CD4-positive, CD25-positive, alpha-beta regulatory T cell (primary cell): Measurements from ENCODE around the gene EFL1. TPM values are rescaled to one million over a fixed set of nuclear protein-coding genes. Genes with fewer than 3 reads are reported as not detected.
A peak's percentile ranks its signal among the peaks of the same experiment; 100 is the strongest.

ENCODE experiments used
- ATAC-seq, 2 donors: fragments of 150-1000 bp; cut with Tn5 transposase; one replicate each; pipeline ENCODE4 v1.10.0; 2021; ENCODE audit warnings: low read depth in 2 of 2, moderate number of reproducible peaks in 2 of 2, moderate library complexity in 1 of 2
- DNase-seq, 3 donors: peaks; one replicate each; pipeline versions ENCODE4 v3.0.0 to v3.0.0-alpha.2; 2012 to 2022; ENCODE audit warnings: mixed read lengths in 1 of 3
- H3K27ac ChIP-seq: one replicate; pipeline ENCODE4 v1.7.0; 2013; ENCODE audit warnings: mild to moderate bottlenecking, low read length; ENCODE audit not compliant: insufficient read depth, poor library complexity, severe bottlenecking
- H3K27me3 ChIP-seq: one replicate; pipeline ENCODE4 v1.7.0; 2013; ENCODE audit warnings: low read length; ENCODE audit not compliant: control insufficient read depth, insufficient read depth
- H3K36me3 ChIP-seq: one replicate; pipeline ENCODE4 v1.7.0; 2013; ENCODE audit warnings: mild to moderate bottlenecking, low read length, moderate library complexity; ENCODE audit not compliant: control insufficient read depth, insufficient read depth
- H3K4me1 ChIP-seq: 2 replicates; pipeline ENCODE4 v1.7.0; 2013; ENCODE audit warnings: mild to moderate bottlenecking, low read length; ENCODE audit not compliant: insufficient read depth, control insufficient read depth, poor library complexity, severe bottlenecking
- H3K4me3 ChIP-seq: one replicate; pipeline ENCODE4 v1.7.0; 2013; ENCODE audit warnings: low read depth, mild to moderate bottlenecking, low read length, moderate library complexity
- H3K9me3 ChIP-seq, 2 experiments: 1 replicate in 1 of 2; 2 replicates in 1 of 2; pipeline ENCODE4 v1.7.0; 2013; ENCODE audit warnings: low read length in 2 of 2, mild to moderate bottlenecking in 1 of 2, moderate library complexity in 1 of 2; ENCODE audit not compliant: control insufficient read depth in 2 of 2
- H3K27ac Mint-ChIP-seq, 3 donors: one replicate each; pipeline ENCODE4 v1.8.0; 2020 to 2022; ENCODE audit warnings: mild to moderate bottlenecking in 3 of 3, mixed read lengths in 3 of 3, moderate library complexity in 2 of 3
- H3K27me3 Mint-ChIP-seq: one replicate; pipeline ENCODE4 v1.8.0; 2022; ENCODE audit warnings: mild to moderate bottlenecking, mixed read lengths
- H3K36me3 Mint-ChIP-seq: one replicate; pipeline ENCODE4 v1.8.0; 2020; ENCODE audit warnings: mixed read lengths
- H3K4me1 Mint-ChIP-seq, 4 donors: one replicate each; pipeline ENCODE4 v1.8.0; 2020 to 2022; ENCODE audit warnings: mixed read lengths in 4 of 4, mild to moderate bottlenecking in 1 of 4
- H3K4me3 Mint-ChIP-seq, 4 donors: one replicate each; pipeline ENCODE4 v1.8.0; 2020 to 2022; ENCODE audit warnings: mild to moderate bottlenecking in 4 of 4, mixed read lengths in 4 of 4, moderate library complexity in 3 of 4
- H3K9me3 Mint-ChIP-seq, 7 donors: one replicate each; pipeline ENCODE4 v1.8.0; 2020 to 2022; ENCODE audit warnings: mixed read lengths in 7 of 7, mild to moderate bottlenecking in 3 of 7, moderate library complexity in 2 of 7
- polyA plus RNA-seq, 4 donors: library from polyadenylated mRNA; unstranded; fragments of 300-500 nt; fragmentation: Illumina TruSeq; gene quantifications; one replicate each; pipeline ENCODE4 v1.2.3, GENCODE V29; 2021
- total RNA-seq: library from RNA; stranded (reverse); gene quantifications from one replicate; pipeline ENCODE4 v1.2.3, GENCODE V29; 2022

EFL1 gene
- total and polyA plus RNA-seq, 5 donors from 2014 or later, result 11.6 to 18.2 (median 16.3) TPM

- H3K27ac Mint-ChIP-seq, result no peak overlapping the region
- H3K9me3 Mint-ChIP-seq, result no peaks in the 10 kb centered on the region
- H3K4me1 ChIP-seq, result no peaks in the 10 kb centered on the region
- no peaks in the 10 kb centered on the region for H3K27me3 ChIP-seq
- no peaks in the 10 kb centered on the region for H3K4me1 Mint-ChIP-seq
- H3K4me3 Mint-ChIP-seq, result no peak overlapping the region
- ATAC-seq (no peak), DNase-seq (no peak)
- no peaks in the 10 kb centered on the region for H3K36me3 ChIP-seq
- H3K36me3 Mint-ChIP-seq, result peaks cover 17% of the 10 kb centered on the region
- H3K9me3 ChIP-seq, result no peaks in the 10 kb centered on the region
- H3K4me3 ChIP-seq, result no peak overlapping the region
- no peaks in the 10 kb centered on the region for H3K27me3 Mint-ChIP-seq
- H3K27ac ChIP-seq, result no peak overlapping the region
Observed at GRCh38 chr15:82117296-82117695, 145.2 kb downstream of the EFL1 start.

GRCh38 chr15:82114660-82115059 is 147.9 kb downstream of the EFL1 start:
- no peaks in the 10 kb centered on the region for H3K4me1 ChIP-seq
- H3K27me3 ChIP-seq, result no peaks in the 10 kb centered on the region
- H3K27me3 Mint-ChIP-seq, result peaks cover 8% of the 10 kb centered on the region
- no peak for ATAC-seq
- no peaks in the 10 kb centered on the region for H3K9me3 Mint-ChIP-seq
- H3K27ac Mint-ChIP-seq, result no peak overlapping the region
- no peaks in the 10 kb centered on the region for H3K9me3 ChIP-seq
- no peaks in the 10 kb centered on the region for H3K36me3 ChIP-seq
- H3K36me3 Mint-ChIP-seq, result peaks cover 5% of the 10 kb centered on the region
- H3K4me3 ChIP-seq, result no peak overlapping the region
- H3K27ac ChIP-seq, result no peak overlapping the region
- H3K4me1 Mint-ChIP-seq, result no peaks in the 10 kb centered on the region
- no peak for DNase-seq
- H3K4me3 Mint-ChIP-seq, result no peak overlapping the region

- DNase-seq (no peak), ATAC-seq (no peak)
- Mint-ChIP-seq H3K36me3 (peaks cover 5% of the 10 kb centered on the region), H3K9me3 (no peaks in the 10 kb centered on the region), H3K4me1 (peaks cover 0 to 5% (median 0%) of the 10 kb centered on the region in 4 donors), H3K27me3 (peaks cover 13% of the 10 kb centered on the region), H3K4me3 (no peak overlapping the region), H3K27ac (no peak overlapping the region)
- Histone ChIP-seq H3K27me3 (no peaks in the 10 kb centered on the region), H3K27ac (no peak overlapping the region), H3K4me3 (no peak overlapping the region), H3K36me3 (no peaks in the 10 kb centered on the region), H3K9me3 (no peaks in the 10 kb centered on the region), H3K4me1 (no peaks in the 10 kb centered on the region)
Observed at GRCh38 chr15:82113106-82113715, 149.3 kb downstream of the EFL1 start.

- Histone ChIP-seq H3K9me3 (no peaks in the 10 kb centered on the region), H3K4me1 (no peaks in the 10 kb centered on the region), H3K27ac (no peak overlapping the region), H3K36me3 (no peaks in the 10 kb centered on the region), H3K4me3 (no peak overlapping the region), H3K27me3 (no peaks in the 10 kb centered on the region)
- Mint-ChIP-seq H3K4me3 (no peak overlapping the region), H3K9me3 (no peaks in the 10 kb centered on the region), H3K36me3 (no peaks in the 10 kb centered on the region), H3K27me3 (peaks cover 13% of the 10 kb centered on the region), H3K27ac (no peak overlapping the region), H3K4me1 (peaks cover 0 to 5% (median 0%) of the 10 kb centered on the region in 4 donors)
- no peak for DNase-seq
- no peak for ATAC-seq
Observed at GRCh38 chr15:82111918-82112317, 150.6 kb downstream of the EFL1 start.

GRCh38 chr15:82110144-82110543 is 152.4 kb downstream of the EFL1 start:
- H3K27ac ChIP-seq, result no peak overlapping the region
- H3K4me1 ChIP-seq, result no peaks in the 10 kb centered on the region
- no peaks in the 10 kb centered on the region for H3K9me3 ChIP-seq
- no peaks in the 10 kb centered on the region for H3K36me3 Mint-ChIP-seq
- H3K4me1 Mint-ChIP-seq, result peaks cover 0 to 5% (median 0%) of the 10 kb centered on the region in 4 donors
- no peak for DNase-seq
- no peaks in the 10 kb centered on the region for H3K27me3 ChIP-seq
- H3K4me3 ChIP-seq, result no peak overlapping the region
- no peaks in the 10 kb centered on the region for H3K9me3 Mint-ChIP-seq
- H3K4me3 Mint-ChIP-seq, result no peak overlapping the region
- no peak overlapping the region for H3K27ac Mint-ChIP-seq
- ATAC-seq, result no peak
- H3K36me3 ChIP-seq, result no peaks in the 10 kb centered on the region
- H3K27me3 Mint-ChIP-seq, result peaks cover 19% of the 10 kb centered on the region

- Histone ChIP-seq H3K4me3 (no peak overlapping the region), H3K27me3 (no peaks in the 10 kb centered on the region), H3K36me3 (no peaks in the 10 kb centered on the region), H3K27ac (no peak overlapping the region), H3K9me3 (no peaks in the 10 kb centered on the region), H3K4me1 (no peaks in the 10 kb centered on the region)
- DNase-seq (peak; percentile 27 to 63 (median 55)), ATAC-seq (peak; percentile 82 to 90)
- Mint-ChIP-seq H3K27me3 (peaks cover 19% of the 10 kb centered on the region), H3K4me1 (peaks cover 0 to 5% (median 0%) of the 10 kb centered on the region in 4 donors), H3K4me3 (no peak overlapping the region), H3K36me3 (no peaks in the 10 kb centered on the region), H3K9me3 (no peaks in the 10 kb centered on the region), H3K27ac (no peak overlapping the region)
Observed at GRCh38 chr15:82108489-82109078, 153.9 kb downstream of the EFL1 start.

- Histone ChIP-seq H3K9me3 (no peaks in the 10 kb centered on the region), H3K4me1 (no peaks in the 10 kb centered on the region), H3K27ac (no peak overlapping the region), H3K36me3 (no peaks in the 10 kb centered on the region), H3K27me3 (no peaks in the 10 kb centered on the region), H3K4me3 (no peak overlapping the region)
- no peak for DNase-seq
- Mint-ChIP-seq H3K9me3 (no peaks in the 10 kb centered on the region), H3K4me1 (peaks cover 0 to 5% (median 0%) of the 10 kb centered on the region in 4 donors), H3K36me3 (no peaks in the 10 kb centered on the region), H3K27ac (no peak overlapping the region), H3K27me3 (peaks cover 19% of the 10 kb centered on the region), H3K4me3 (no peak overlapping the region)
- no peak for ATAC-seq
Observed at GRCh38 chr15:82106679-82107078, 155.9 kb downstream of the EFL1 start.
